GM11168 (cell line): ENCODE data around the gene ZNF205.

Experiments used
- in situ Hi-C: fragments of 300-500 bp; cut with MboI; formaldehyde crosslinking; loops from one replicate; pipeline ENCODE4 v1.12.0; 2022; ENCODE audit warnings: low sequenced_read_pairs; ENCODE audit not compliant: unreplicated experiment

The ZNF205 gene

GRCh38 chr16:3147046-3147756, 34.8 kb downstream of the ZNF205 start:
- in situ Hi-C loops, result no loop called here

GRCh38 chr16:3147757-3148104, 35.3 kb downstream of the ZNF205 start:
- in situ Hi-C loops, result no loop called here

GRCh38 chr16:3148256-3149192, 36.1 kb downstream of the ZNF205 start:
- in situ Hi-C loops, result no loop called here

- in situ Hi-C loops, result no loop called here
Observed at GRCh38 chr16:3149193-3149530, 36.8 kb downstream of the ZNF205 start.

GRCh38 chr16:3149630-3150345, 37.4 kb downstream of the ZNF205 start:
- in situ Hi-C loops, result no loop called here

- in situ Hi-C loops, result no loop called here
Observed at GRCh38 chr16:3150346-3151218, 38.2 kb downstream of the ZNF205 start.

- in situ Hi-C loops, result no loop called here
Observed at GRCh38 chr16:3152027-3152276, 39.6 kb downstream of the ZNF205 start.

- in situ Hi-C loops, result no loop called here
Observed at GRCh38 chr16:3152277-3152990, 40.0 kb downstream of the ZNF205 start.

GRCh38 chr16:3152991-3153368, 40.6 kb downstream of the ZNF205 start:
- in situ Hi-C loops, result no loop called here

GRCh38 chr16:3155181-3155580, 42.8 kb downstream of the ZNF205 start:
- in situ Hi-C loops, result no loop called here

- in situ Hi-C loops, result no loop called here
Observed at GRCh38 chr16:3155972-3156371, 43.6 kb downstream of the ZNF205 start.

- in situ Hi-C loops, result no loop called here
Observed at GRCh38 chr16:3157229-3158025, 45.0 kb downstream of the ZNF205 start.

GRCh38 chr16:3158026-3158509, 45.7 kb downstream of the ZNF205 start:
- in situ Hi-C loops, result no loop called here

- in situ Hi-C loops, result no loop called here
Observed at GRCh38 chr16:3158510-3159314, 46.3 kb downstream of the ZNF205 start.

- in situ Hi-C loops, result no loop called here
Observed at GRCh38 chr16:3161235-3162018, 49.0 kb downstream of the ZNF205 start.

GRCh38 chr16:3164121-3164991, 52.0 kb downstream of the ZNF205 start:
- in situ Hi-C loops, result no loop called here
